ENCODE data around the gene C17orf67. TPM values are rescaled to one million over a fixed set of nuclear protein-coding genes. Genes with fewer than 3 reads are reported as not detected.

C17orf67 gene
- total and polyA plus RNA-seq, 4 donors: 0.19 to 1.4 (median 0.78) TPM

GRCh38 chr17:56822725-56823124 is 11.0 kb downstream of the C17orf67 start (continued):
- TF ChIP-seq REST (IDR thresholded peaks at IDR 0.05) (no peak), RAD21 (IDR thresholded peaks at IDR 0.05) (peak; percentile 50 to 62)

- no peaks in the 10 kb centered on the region for H3K9me3 ChIP-seq (ENCODE audit: control insufficient read depth in 4 of 4, low read length in 3 of 4)
- no peaks in the 10 kb centered on the region for H3K27me3 ChIP-seq (ENCODE audit: control insufficient read depth in 4 of 4, insufficient read depth in 4 of 4, low read length in 3 of 4)
- TF ChIP-seq REST (IDR thresholded peaks at IDR 0.05) (no peak), RAD21 (IDR thresholded peaks at IDR 0.05) (no peak), ATF3 (IDR thresholded peaks at IDR 0.05) (no peak), FOXA2 (IDR thresholded peaks at IDR 0.05) (no peak), HNF4G (IDR thresholded peaks at IDR 0.05) (no peak), NR2F2 (IDR thresholded peaks at IDR 0.05) (no peak), HNF4A (conservative IDR thresholded peaks at IDR 0.05) (no peak), RXRA (IDR thresholded peaks at IDR 0.05) (no peak), CTCF (IDR thresholded peaks at IDR 0.05; ENCODE audit: low read depth, low read length, missing input control) (no peak)
- H3K9ac ChIP-seq (ENCODE audit: low read depth in 1 of 2, low read length in 2 of 2): no peak overlapping the region
- 85% methylated on average over 3 of the region's 3 CpGs for WGBS
- H3K4me3 ChIP-seq (ENCODE audit: low read depth in 1 of 3, low read length in 3 of 3): no peak overlapping the region
- no peak overlapping the region for H3K27ac ChIP-seq (ENCODE audit: low read depth in 1 of 2, low read length in 2 of 2)
- H3K36me3 ChIP-seq (ENCODE audit: control insufficient read depth in 4 of 4, insufficient read depth in 3 of 4, low read depth in 1 of 4, low read length in 3 of 4): peaks cover 0 to 2% (median 0%) of the 10 kb centered on the region in 4 donors
- peaks cover 9 to 56% (median 45%) of the 10 kb centered on the region in 4 donors for H3K4me1 ChIP-seq (ENCODE audit: control insufficient read depth in 4 of 4, insufficient read depth in 4 of 4, low read length in 3 of 4)
- DNase-seq (ENCODE audit: low spot score): no peak
These were observed 11.7 kb downstream of the C17orf67 start for GRCh38 chr17:56821847-56822534.

GRCh38 chr17:56820207-56820606 is 13.5 kb downstream of the C17orf67 start:
- no peak overlapping the region for H3K9ac ChIP-seq (ENCODE audit: low read depth in 1 of 2, low read length in 2 of 2)
- TF ChIP-seq HNF4G (IDR thresholded peaks at IDR 0.05) (no peak), JUND (IDR thresholded peaks at IDR 0.05) (no peak)
- WGBS: 50% methylated on average over 10 of the region's 10 CpGs
- H3K27me3 ChIP-seq (ENCODE audit: control insufficient read depth in 4 of 4, insufficient read depth in 4 of 4, low read length in 3 of 4): no peaks in the 10 kb centered on the region
- H3K4me3 ChIP-seq (ENCODE audit: low read depth in 1 of 3, low read length in 3 of 3): no peak overlapping the region
- H3K27ac ChIP-seq (ENCODE audit: low read depth in 1 of 2, low read length in 2 of 2): peak overlapping the region in 1 of 2 donors; percentile 5
- peaks cover 0 to 2% (median 0%) of the 10 kb centered on the region in 4 donors for H3K36me3 ChIP-seq (ENCODE audit: control insufficient read depth in 4 of 4, insufficient read depth in 3 of 4, low read depth in 1 of 4, low read length in 3 of 4)
- no peaks in the 10 kb centered on the region for H3K9me3 ChIP-seq (ENCODE audit: control insufficient read depth in 4 of 4, low read length in 3 of 4)
- no peak for DNase-seq (ENCODE audit: low spot score)
- peaks cover 9 to 43% (median 33%) of the 10 kb centered on the region in 4 donors for H3K4me1 ChIP-seq (ENCODE audit: control insufficient read depth in 4 of 4, insufficient read depth in 4 of 4, low read length in 3 of 4)
